HG02981 (cell line): Measurements from ENCODE around the gene TLDC2.
A peak's percentile ranks its signal among the peaks of the same experiment; 100 is the strongest.
"Not testable (repeated sequence)": the region's sequence is repeated elsewhere in the genome, so short reads cannot be mapped to it uniquely, and the experiment has no call there.

Experiments used
- ATAC-seq: cut with Tn5 transposase; IDR thresholded peaks from one replicate; pipeline ENCODE4 v1.9.1; 2021; ENCODE audit warnings: mild to moderate bottlenecking, moderate library complexity; ENCODE audit not compliant: unreplicated experiment

Gene TLDC2

DNA sequence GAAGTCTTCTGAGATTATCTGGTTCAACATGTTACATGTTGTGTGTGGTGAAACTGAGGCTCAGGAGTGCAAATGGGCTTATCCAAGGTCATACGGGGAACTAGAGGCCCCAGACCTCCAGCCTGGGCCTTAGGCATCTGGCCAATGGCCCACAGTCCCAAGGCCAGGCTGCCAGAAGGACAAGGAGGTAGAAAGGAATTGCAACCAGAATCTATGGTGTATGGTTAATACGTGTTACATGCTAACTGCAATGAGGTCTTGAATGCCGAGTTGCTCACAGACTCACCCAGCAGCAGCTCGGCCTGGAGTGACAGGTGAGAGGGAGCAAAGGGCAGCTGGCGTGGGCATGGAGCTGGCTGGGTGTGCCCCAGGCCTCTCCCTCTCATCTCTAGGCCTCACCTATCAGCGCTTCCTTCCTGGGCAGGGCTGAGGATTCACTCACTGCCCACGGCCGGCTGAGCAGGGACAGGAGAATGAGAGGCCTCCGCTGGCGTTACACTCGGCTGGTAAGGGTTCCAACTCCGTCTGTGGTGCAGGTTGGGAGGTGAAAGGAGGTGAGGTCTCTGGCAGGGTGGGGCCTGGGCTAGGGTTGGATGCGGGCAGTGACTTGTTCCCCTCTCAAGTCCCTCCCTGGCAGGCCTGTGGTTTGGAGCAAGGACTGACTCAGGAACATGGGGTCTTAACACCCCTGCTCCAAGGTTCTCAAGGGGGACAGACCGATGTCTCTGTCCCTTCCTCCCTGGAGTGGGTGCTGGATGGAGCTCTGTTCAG lies at the start of gene TLDC2:
TLDC2 (plus strand) TSS at position 437 of the 771 bp plus-strand sequence; CDS start at position 474, 37 bp downstream.
- ATAC-seq = no peak

GRCh38 chr20:36826554-36827244 lies 49.2 kb upstream of the TLDC2 start:
- ATAC-seq = no peak

GRCh38 chr20:36827541-36828279 lies 48.2 kb upstream of the TLDC2 start:
- ATAC-seq = peak; percentile 81

DNA sequence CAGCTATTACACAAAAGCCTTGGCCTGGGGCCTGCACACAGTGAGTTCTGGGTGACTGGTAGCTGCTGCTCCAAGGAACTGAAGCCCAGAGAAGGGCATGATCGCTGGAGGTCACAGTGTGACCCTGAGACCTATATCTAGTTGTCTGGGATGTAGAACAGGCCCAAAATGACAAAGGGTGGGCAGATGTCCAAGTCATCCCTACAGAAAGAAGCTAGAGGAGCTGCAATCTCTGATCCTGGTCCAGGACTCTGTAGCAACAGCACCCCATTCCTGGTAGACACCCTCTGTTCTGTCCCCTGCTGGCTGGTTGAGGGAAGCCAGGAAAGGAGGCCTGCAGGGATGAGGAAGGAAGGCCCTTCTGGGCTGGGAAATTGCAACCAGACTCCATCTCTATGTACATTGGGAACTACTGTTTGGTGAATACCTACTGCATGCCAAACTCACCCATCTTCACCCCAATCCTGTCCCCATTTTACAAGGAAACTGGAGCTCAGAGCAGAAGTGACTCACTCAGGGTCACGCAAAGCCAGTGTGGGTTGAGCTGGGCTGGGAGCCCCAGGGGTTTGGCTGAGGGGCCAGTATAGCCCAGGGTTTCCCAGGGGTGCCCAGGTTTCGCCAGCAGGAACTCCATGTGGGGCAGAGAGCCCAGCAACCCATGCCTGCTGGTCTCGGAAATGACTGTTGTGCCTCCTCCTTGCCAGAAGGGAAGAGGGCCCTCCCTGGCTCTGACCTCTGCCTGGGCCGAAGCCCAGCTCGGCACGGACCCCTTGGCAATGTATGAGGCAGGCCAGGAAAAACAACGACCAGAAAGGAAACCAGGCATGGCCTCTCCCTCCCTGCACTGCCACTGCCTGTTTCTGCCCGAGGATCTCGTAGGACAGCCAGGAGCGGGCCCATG lies 44.9 kb upstream of the TLDC2 start:
- ATAC-seq = no peak

- no peak for ATAC-seq
These were observed 43.1 kb upstream of the TLDC2 start for GRCh38 chr20:36832791-36833190.

- ATAC-seq = no peak
These were observed 42.5 kb upstream of the TLDC2 start for GRCh38 chr20:36833275-36834020.

DNA sequence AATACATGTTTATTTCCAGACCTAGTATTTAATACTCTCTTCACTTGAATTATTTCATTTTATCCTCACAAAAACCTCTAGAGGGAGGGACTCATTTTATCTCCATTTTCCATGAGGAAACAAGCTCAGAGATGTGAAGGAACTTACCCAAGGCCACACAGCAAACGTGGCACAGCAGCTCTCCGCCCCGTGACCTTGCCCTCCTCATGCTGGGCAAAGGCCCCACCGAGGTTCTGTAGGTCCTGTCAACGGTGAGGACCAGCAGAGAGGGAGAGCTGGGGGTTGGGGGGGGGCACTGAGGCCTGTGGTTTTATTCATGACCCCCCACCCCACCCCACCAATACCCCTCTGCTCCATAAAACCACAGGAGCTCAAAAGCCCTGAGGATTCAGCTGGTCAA lies 40.9 kb upstream of the TLDC2 start:
- no peak for ATAC-seq

GRCh38 chr20:36835453-36836198 lies 40.3 kb upstream of the TLDC2 start:
- ATAC-seq = peak; percentile 81

GRCh38 chr20:36836591-36837269 lies 39.2 kb upstream of the TLDC2 start:
- no peak for ATAC-seq

DNA sequence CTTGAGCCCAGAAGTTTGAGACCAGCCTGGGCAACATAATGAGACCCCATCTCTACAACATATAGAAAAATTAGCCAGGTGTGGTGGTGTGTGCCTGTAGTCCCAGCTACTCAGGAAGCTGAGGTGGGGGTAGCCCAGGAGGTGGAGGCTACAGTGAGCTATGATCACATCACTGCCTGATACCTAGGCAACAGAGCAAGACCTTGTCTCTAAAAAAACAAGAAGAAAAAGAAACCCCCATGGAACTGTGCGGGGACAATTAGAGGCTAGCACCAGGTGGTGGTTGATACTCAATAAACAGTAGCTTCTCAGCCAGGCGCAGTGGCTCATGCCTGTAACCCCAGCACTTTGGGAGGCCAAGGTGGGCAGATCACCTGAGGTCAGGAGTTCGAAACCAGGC lies 37.6 kb upstream of the TLDC2 start:
- ATAC-seq = not testable (repeated sequence)

- no peak for ATAC-seq
These were observed 36.8 kb upstream of the TLDC2 start for GRCh38 chr20:36839150-36839549.

- not testable (repeated sequence) for ATAC-seq
These were observed 34.9 kb upstream of the TLDC2 start for GRCh38 chr20:36841030-36841429.

GRCh38 chr20:36845288-36845971 lies 30.5 kb upstream of the TLDC2 start:
- ATAC-seq = no peak

DNA sequence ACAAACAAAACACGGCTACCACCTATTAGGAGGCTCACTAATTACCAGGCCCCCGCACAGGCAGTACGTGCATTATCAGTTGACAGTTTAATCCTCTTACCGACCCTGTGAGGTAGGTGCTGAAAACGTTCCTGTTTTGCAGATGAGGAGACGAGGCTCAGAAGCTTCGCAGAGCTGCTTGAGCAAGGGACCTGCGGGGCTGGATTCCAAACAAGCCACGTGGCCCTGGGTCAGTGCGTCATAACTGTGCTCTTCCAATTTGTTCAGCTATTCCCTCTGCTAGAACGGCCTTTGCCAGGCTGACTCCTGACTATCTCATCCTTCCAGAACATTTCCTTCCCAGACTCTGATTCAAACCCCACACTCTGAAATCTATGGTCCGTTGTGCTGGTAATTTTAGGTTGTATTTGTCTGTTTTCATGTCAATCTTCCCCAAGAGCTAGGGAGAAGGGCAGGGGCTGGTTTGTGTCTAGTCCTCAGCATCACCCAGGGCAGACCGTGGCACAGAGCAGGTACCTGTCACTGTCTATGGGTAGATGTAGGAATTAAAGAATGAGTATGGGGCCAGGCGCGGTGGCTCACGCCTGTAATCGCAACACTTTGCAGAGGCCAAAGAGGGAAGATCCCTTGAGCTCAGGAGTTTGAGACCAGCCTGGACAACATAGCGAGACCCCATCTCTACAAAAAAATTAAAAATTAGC lies 28.8 kb upstream of the TLDC2 start:
- no peak for ATAC-seq

- no peak for ATAC-seq
These were observed 28.3 kb upstream of the TLDC2 start for GRCh38 chr20:36847710-36848040.

DNA sequence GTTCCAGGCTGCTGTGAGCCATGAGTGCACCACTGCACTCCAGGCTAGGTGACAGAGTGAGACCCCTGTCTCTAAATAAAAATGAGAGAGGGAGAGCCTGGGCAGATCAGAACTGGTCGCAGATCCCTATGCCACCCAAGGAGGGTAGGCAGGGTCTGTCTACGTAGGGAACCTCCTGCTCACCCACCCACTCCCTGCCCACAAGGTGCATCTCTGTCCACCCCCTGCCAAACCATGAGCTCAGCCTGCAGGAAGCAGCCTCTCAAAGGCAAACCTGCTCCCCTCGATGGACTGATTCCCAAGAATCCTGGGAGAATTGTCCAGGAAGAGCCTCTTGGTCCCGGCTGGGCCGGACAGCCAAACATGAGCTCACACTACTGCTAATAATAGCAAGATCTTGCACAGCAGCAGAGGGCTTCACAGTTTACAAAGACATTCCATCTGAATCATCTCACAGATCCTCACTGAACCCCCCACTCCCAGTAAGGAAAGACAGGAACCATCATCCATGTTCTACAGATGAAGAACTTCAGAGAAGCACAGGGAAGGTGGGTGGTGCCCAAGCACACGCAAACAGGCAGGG lies 27.8 kb upstream of the TLDC2 start:
- ATAC-seq = no peak

DNA sequence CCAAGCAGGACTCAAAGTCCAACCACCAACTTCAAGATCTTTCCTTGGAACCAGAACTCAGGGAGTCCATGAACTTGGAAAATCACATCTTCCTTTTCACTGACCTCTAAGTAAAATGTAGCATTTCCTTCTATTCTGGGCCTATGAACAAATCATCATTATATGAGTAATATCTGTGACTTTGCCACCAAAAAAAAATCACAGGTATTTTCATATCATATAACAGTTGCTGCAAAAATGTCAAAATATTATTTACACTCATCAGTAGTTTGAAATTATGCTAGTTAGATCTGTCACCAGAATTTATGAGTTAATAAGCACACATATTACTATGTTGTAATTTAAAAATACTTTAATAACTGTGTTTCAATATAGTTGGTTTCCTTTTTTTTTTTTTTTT lies 27.3 kb upstream of the TLDC2 start:
- no peak for ATAC-seq
